Prostate gland (tissue), 2 donors: ENCODE data around the gene RIMS1.

ENCODE experiments used
- CTCF ChIP-seq, 4 experiments: fragments of 200-600 bp in 2 of 4; fragments of 450-650 bp in 2 of 4; sonication (generic) in 2 of 4; IDR thresholded peaks; 1 replicate in 3 of 4; 2 replicates in 1 of 4; pipeline ENCODE4 v1.5.1; 2016 to 2019; ENCODE audit warnings: antibody characterized with exemption in 4 of 4, mild to moderate bottlenecking in 2 of 4, moderate library complexity in 2 of 4
- POLR2A ChIP-seq: fragments of 450-650 bp; IDR thresholded peaks from one replicate; pipeline ENCODE4 v1.6.1; 2016; ENCODE audit warnings: antibody characterized with exemption, mild to moderate bottlenecking
- POLR2AphosphoS5 ChIP-seq: sonication (generic); formaldehyde crosslinking; IDR thresholded peaks from one replicate; pipeline ENCODE4 v1.6.1; 2017; ENCODE audit warnings: antibody characterized with exemption

GRCh38 chr6:72365773-72366172 is 479.4 kb downstream of the RIMS1 start:
- no peak for TF ChIP-seq POLR2A
- TF ChIP-seq CTCF (IDR thresholded peaks at IDR 0.05) = no peak
- no peak for TF ChIP-seq POLR2AphosphoS5
